ENCODE measurements around the gene SUN5.

Gene SUN5

GRCh38 chr20:32993496-32994050, 10.7 kb downstream of the SUN5 start:
- no peak for DNase-seq (ENCODE audit: low spot score)

GRCh38 chr20:32991792-32992641, 12.2 kb downstream of the SUN5 start:
- no peak for DNase-seq (ENCODE audit: low spot score)

GRCh38 chr20:32991383-32991782, 12.8 kb downstream of the SUN5 start:
- no peak for DNase-seq (ENCODE audit: low spot score)

- DNase-seq (ENCODE audit: low spot score): no peak
Observed at GRCh38 chr20:32990426-32990825, 13.8 kb downstream of the SUN5 start.

- no peak for DNase-seq (ENCODE audit: low spot score)
Observed at GRCh38 chr20:32989507-32990283, 14.5 kb downstream of the SUN5 start.

- no peak for DNase-seq (ENCODE audit: low spot score)
Observed at GRCh38 chr20:32988008-32988407, 16.2 kb downstream of the SUN5 start.

- DNase-seq (ENCODE audit: low spot score): no peak
Observed at GRCh38 chr20:32987044-32987825, 17.0 kb downstream of the SUN5 start.

- no peak for DNase-seq (ENCODE audit: low spot score)
Observed at GRCh38 chr20:32986331-32986966, 17.8 kb downstream of the SUN5 start.

GRCh38 chr20:32985596-32985995, 18.6 kb downstream of the SUN5 start:
- DNase-seq (ENCODE audit: low spot score): no peak

- no peak for DNase-seq (ENCODE audit: low spot score)
Observed at GRCh38 chr20:32984631-32985354, 19.4 kb downstream of the SUN5 start.

GRCh38 chr20:32984196-32984595, 20.0 kb downstream of the SUN5 start:
- peak; percentile 92 for DNase-seq (ENCODE audit: low spot score)

- DNase-seq (ENCODE audit: low spot score): no peak
Observed at GRCh38 chr20:32983459-32984112, 20.6 kb downstream of the SUN5 start.

- peak; percentile 17 for DNase-seq (ENCODE audit: low spot score)
Observed at GRCh38 chr20:32982617-32983458, 21.4 kb downstream of the SUN5 start.

- DNase-seq (ENCODE audit: low spot score): no peak
Observed at GRCh38 chr20:32980990-32981389, 23.2 kb downstream of the SUN5 start.

GRCh38 chr20:32980131-32980941, 23.9 kb downstream of the SUN5 start:
- DNase-seq (ENCODE audit: low spot score): peak; percentile 92

GRCh38 chr20:32979201-32979998, 24.8 kb downstream of the SUN5 start:
- peak; percentile 26 for DNase-seq (ENCODE audit: low spot score)

- no peak for DNase-seq (ENCODE audit: low spot score)
Observed at GRCh38 chr20:32978009-32978335, 26.3 kb downstream of the SUN5 start.
